ENCODE data around the gene MST1.

DNA sequence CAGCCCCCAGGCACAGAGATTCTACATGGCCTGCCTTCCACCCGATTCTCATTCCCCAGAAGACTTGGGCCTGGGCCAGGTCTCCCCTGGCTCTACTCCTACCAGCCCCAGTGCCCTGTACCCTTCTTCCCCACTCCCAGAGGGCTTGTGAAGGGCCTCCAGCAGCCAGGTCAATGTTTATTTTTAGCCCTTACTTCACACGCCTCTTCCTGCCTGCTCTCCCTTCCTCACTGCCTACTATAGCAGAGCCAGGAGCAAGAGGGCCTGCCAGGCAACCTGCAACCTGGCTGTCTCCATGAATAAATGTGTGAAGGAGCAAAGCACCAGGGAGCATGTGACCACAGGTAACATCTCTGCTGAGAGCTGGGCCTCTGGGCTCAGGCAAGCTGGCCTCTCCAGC is 41.5 kb downstream of the MST1 start:
- TF ChIP-seq POLR2AphosphoS5 (IDR thresholded peaks at IDR 0.05; ENCODE audit: low read depth, low read length) = no peak
- no peak for TF ChIP-seq TAF1 (IDR thresholded peaks at IDR 0.05; ENCODE audit: low read depth, low read length)
- TF ChIP-seq EZH2 (IDR thresholded peaks at IDR 0.05; ENCODE audit: low read depth, low read length, severe bottlenecking) = no peak
- TF ChIP-seq, protein P1, sequence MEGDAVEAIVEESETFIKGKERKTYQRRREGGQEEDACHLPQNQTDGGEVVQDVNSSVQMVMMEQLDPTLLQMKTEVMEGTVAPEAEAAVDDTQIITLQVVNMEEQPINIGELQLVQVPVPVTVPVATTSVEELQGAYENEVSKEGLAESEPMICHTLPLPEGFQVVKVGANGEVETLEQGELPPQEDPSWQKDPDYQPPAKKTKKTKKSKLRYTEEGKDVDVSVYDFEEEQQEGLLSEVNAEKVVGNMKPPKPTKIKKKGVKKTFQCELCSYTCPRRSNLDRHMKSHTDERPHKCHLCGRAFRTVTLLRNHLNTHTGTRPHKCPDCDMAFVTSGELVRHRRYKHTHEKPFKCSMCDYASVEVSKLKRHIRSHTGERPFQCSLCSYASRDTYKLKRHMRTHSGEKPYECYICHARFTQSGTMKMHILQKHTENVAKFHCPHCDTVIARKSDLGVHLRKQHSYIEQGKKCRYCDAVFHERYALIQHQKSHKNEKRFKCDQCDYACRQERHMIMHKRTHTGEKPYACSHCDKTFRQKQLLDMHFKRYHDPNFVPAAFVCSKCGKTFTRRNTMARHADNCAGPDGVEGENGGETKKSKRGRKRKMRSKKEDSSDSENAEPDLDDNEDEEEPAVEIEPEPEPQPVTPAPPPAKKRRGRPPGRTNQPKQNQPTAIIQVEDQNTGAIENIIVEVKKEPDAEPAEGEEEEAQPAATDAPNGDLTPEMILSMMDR (IDR thresholded peaks at IDR 0.05; ENCODE audit: control extremely low read depth in 1 of 3, insufficient read depth in 1 of 3, low read depth in 1 of 3, low read length in 3 of 3) = no peak
- TF ChIP-seq, protein P2, sequence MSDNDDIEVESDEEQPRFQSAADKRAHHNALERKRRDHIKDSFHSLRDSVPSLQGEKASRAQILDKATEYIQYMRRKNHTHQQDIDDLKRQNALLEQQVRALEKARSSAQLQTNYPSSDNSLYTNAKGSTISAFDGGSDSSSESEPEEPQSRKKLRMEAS (IDR thresholded peaks at IDR 0.05) = no peak
- no peak for TF ChIP-seq SRF (IDR thresholded peaks at IDR 0.05; ENCODE audit: low read depth, low read length)
- no peak for TF ChIP-seq TCF12 (IDR thresholded peaks at IDR 0.05; ENCODE audit: low read depth, low read length)
- no peak for TF ChIP-seq POLR2A (IDR thresholded peaks at IDR 0.05; ENCODE audit: control extremely low read depth in 1 of 2, low read depth in 2 of 2, low read length in 2 of 2)
- no peak for TF ChIP-seq RBBP5 (IDR thresholded peaks at IDR 0.05; ENCODE audit: borderline replicate concordance, low read depth, low read length)
- no peak for TF ChIP-seq CEBPB (IDR thresholded peaks at IDR 0.05; ENCODE audit: low read depth, low read length)
- no peak for TF ChIP-seq KDM5A (IDR thresholded peaks at IDR 0.05; ENCODE audit: low read length)
- TF ChIP-seq SP1 (IDR thresholded peaks at IDR 0.05; ENCODE audit: low read depth, low read length) = no peak
- no peak for TF ChIP-seq TBP (IDR thresholded peaks at IDR 0.05; ENCODE audit: low read depth, low read length)
- no peak for TF ChIP-seq RFX5 (IDR thresholded peaks at IDR 0.05; ENCODE audit: borderline replicate concordance, low read depth, low read length)
